Activated CD4-positive, alpha-beta memory T cell treated with anti-CD3 and anti-CD28 coated beads, Interleukin-2, amount 10 ng/mL, durations not matched to agents 7 days and 5 days (primary cell): ENCODE results near the gene ADD3. TPM values are rescaled to one million over a fixed set of nuclear protein-coding genes. Genes with fewer than 3 reads are reported as not detected.
A peak's percentile ranks its signal among the peaks of the same experiment; 100 is the strongest.

ENCODE experiments used
- CTCF ChIA-PET: fragments of 350-600 bp; sonication (Branson Sonifier 250); formaldehyde crosslinking; loops from one replicate; lab custom pipeline; 2021; ENCODE audit warnings: antibody characterized with exemption, inconsistent platforms; lab: Charles Lee
- POLR2A ChIA-PET: fragments of 350-600 bp; sonication (Branson Sonifier 250); formaldehyde crosslinking; loops from one replicate; lab custom pipeline; 2021; ENCODE audit warnings: antibody characterized with exemption; lab: Charles Lee
- DNase-seq: peaks from one replicate; pipeline ENCODE4 v3.0.0-alpha.2; 2020
- H3K27ac Mint-ChIP-seq: one replicate; pipeline ENCODE4 v1.8.0; 2021; ENCODE audit warnings: mild to moderate bottlenecking, mixed read lengths
- H3K27me3 Mint-ChIP-seq: one replicate; pipeline ENCODE4 v1.8.0; 2021; ENCODE audit warnings: mixed read lengths
- H3K36me3 Mint-ChIP-seq: one replicate; pipeline ENCODE4 v1.8.0; 2021; ENCODE audit warnings: low read depth, mixed read lengths
- H3K4me1 Mint-ChIP-seq: one replicate; pipeline ENCODE4 v1.8.0; 2021; ENCODE audit warnings: mixed read lengths
- H3K4me3 Mint-ChIP-seq: one replicate; pipeline ENCODE4 v1.8.0; 2021; ENCODE audit warnings: mild to moderate bottlenecking, mixed read lengths
- H3K9me3 Mint-ChIP-seq: one replicate; pipeline ENCODE4 v1.8.0; 2021; ENCODE audit warnings: mixed read lengths
- total RNA-seq, 2 experiments: library from RNA; stranded (reverse); gene quantifications; one replicate each; pipeline ENCODE4 v1.2.3, GENCODE V29; 2021

ADD3 gene
- total RNA-seq, 2 experiments from 2014 or later, result 400 to 401 TPM

DNA sequence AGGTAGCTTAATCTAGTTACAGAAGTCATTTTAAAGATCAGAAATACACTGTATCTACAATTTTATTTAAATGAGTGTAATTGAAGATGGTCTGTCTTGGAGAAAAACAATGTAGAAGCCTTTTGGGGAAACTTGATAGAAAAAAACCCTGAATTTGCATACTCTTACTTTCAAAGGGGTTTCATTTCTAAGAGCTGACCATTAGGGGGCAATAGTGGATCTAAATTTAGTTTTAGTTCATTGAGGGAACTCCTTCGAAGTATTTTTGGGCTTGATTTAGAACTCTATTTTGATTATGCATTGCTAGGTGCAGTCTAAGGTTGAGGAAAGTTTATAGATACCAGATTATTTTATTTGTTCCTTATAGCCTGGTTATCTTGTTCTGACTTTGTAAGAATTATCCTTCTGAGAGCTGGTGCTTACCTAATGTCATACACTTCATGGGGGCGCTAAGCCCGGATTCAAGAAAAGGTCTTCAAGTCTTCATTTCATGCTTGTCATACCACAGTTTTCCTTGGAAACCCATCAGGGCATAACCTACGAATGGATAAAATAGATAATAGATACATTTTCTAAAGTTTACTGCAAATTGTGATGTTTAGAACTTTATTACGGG, 130.5 kb downstream of the ADD3 start:
- H3K27me3 Mint-ChIP-seq, result peaks cover 2% of the 10 kb centered on the region
- H3K4me1 Mint-ChIP-seq, result peaks cover 48% of the 10 kb centered on the region
- peaks cover 23% of the 10 kb centered on the region for H3K36me3 Mint-ChIP-seq
- ChIA-PET CTCF (interaction anchor here (0.8 to 3.1 kb wide), 38 partner anchors 11 to 254 kb away, joined by 3 to 39 read pairs (median 5); partner anchors contain the start of genes MXI1 and SMNDC1), POLR2A (interaction anchor here (0.6 to 3.1 kb wide), 10 partner anchors 9 to 254 kb away, joined by 3 to 21 read pairs (median 4); partner anchors contain the start of genes MXI1 and SMNDC1)
- no peak overlapping the region for H3K4me3 Mint-ChIP-seq
- no peak for DNase-seq
- H3K9me3 Mint-ChIP-seq, result no peaks in the 10 kb centered on the region
- H3K27ac Mint-ChIP-seq, result no peak overlapping the region

DNA sequence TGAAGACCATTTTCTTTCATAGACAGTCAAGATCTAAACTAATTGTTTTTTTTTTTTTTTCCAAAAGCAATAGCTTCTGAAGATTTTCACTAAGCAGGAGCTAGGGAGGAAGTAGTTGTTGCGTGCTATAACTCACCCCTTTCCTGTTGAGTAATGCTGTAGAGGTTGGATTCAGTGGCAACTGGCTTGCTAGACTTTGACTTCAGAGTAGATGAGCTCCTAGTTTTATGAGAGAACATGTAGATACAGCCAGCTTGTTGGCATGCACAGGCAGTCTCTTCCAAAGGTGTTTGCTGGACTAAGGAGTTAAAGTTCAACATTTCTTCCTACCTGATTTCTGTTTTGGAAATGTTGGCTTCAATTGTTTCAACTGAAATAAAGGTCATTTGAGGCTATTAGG, 133.4 kb downstream of the ADD3 start:
- H3K36me3 Mint-ChIP-seq, result peaks cover 16% of the 10 kb centered on the region
- peaks cover 54% of the 10 kb centered on the region for H3K4me1 Mint-ChIP-seq
- H3K4me3 Mint-ChIP-seq, result no peak overlapping the region
- no peak for DNase-seq
- H3K9me3 Mint-ChIP-seq, result no peaks in the 10 kb centered on the region
- H3K27me3 Mint-ChIP-seq, result peaks cover 17% of the 10 kb centered on the region
- CTCF ChIA-PET, result interaction anchor here (0.7 to 2.9 kb wide), 16 partner anchors 15 to 257 kb away, joined by 3 to 27 read pairs (median 6); no protein-coding TSS in a partner anchor
- H3K27ac Mint-ChIP-seq, result peak overlapping the region; percentile 68
- POLR2A ChIA-PET, result interaction anchor here (0.6 to 4.8 kb wide), 8 partner anchors 16 to 361 kb away, joined by 3 to 36 read pairs (median 3); partner anchors contain the start of gene MXI1

DNA sequence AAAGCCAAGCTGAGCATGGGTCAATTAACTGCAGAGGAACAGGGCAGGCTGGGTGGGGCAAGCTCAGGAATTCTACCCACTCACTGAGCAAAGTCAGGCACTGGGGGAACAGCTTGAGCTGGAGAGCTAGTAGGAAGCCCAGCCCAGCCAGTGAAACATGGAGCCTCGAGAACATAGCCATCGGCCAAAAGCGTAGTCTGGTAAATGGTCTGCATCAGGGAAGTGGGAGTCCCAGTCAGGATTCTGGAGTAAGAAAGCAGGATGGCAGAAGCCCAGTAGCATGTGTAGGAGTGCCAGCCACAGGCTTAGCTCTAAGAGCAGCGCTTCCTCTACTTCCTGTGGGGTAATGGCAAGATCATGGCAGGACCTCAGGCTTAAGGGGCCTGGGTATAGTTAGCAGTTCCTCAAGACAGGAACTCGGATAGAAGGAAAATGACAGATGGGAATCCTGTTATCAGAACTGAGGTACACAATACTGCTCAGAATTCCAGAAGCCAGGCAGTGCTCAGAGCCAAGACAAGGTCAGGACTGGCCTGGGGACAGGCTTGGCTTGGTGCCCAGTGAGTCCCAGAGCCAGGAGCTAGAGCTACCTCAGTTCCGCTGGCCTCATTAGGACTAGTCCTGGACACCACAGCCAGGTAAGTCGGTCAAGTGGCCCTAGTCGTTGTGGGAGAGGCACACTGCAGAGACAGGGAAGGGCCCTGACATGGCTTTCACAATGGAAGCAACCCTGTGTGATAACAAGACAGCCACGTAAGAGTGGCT, 134.3 kb downstream of the ADD3 start:
- H3K27ac Mint-ChIP-seq, result peak overlapping the region; percentile 33

DNA sequence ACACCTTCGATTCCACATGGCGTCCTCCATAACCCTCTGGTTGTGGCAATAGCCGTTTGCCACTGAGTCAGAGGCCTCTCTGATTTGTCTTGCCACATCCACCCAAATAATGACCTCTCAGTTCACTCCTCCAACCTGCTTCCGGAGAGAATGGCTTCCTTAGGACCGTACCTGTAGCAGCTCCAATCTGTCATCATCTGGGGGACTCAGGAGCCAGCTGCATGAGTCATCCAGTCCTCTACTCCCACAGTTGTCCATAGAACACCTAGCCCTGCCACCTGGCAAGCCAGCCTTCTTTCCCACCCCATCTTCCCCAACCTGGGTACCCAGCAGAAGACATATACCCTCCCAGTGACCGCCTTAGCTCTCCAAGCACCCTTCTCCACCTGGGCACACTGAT, 135.2 kb downstream of the ADD3 start:
- Mint-ChIP-seq H3K36me3 (peaks cover 12% of the 10 kb centered on the region), H3K4me1 (peaks cover 44% of the 10 kb centered on the region), H3K27me3 (peaks cover 24% of the 10 kb centered on the region), H3K27ac (no peak overlapping the region), H3K4me3 (no peak overlapping the region), H3K9me3 (no peaks in the 10 kb centered on the region)
- CTCF ChIA-PET, result interaction anchor here (0.7 to 1.5 kb wide), 4 partner anchors 64 to 137 kb away, joined by 3 to 5 read pairs (median 4); partner anchors contain the start of gene MXI1
- POLR2A ChIA-PET, result interaction anchor here (1.3 to 4.8 kb wide), 3 partner anchors 14 to 113 kb away, joined by 4 to 36 read pairs (median 27); partner anchors contain the start of gene MXI1
- DNase-seq, result no peak

More for the DNA sequence above, 134.3 kb downstream of the ADD3 start:
- Mint-ChIP-seq H3K9me3 (no peaks in the 10 kb centered on the region), H3K4me3 (no peak overlapping the region), H3K4me1 (peaks cover 50% of the 10 kb centered on the region), H3K27me3 (peaks cover 17% of the 10 kb centered on the region), H3K36me3 (peaks cover 14% of the 10 kb centered on the region)
- ChIA-PET POLR2A (interaction anchor here (0.9 to 4.8 kb wide), 7 partner anchors 15 to 162 kb away, joined by 3 to 36 read pairs (median 4); partner anchors contain the start of gene MXI1), CTCF (interaction anchor here (0.6 to 2.9 kb wide), 14 partner anchors 15 to 427 kb away, joined by 3 to 27 read pairs (median 6); no protein-coding TSS in a partner anchor)
- DNase-seq, result no peak

DNA sequence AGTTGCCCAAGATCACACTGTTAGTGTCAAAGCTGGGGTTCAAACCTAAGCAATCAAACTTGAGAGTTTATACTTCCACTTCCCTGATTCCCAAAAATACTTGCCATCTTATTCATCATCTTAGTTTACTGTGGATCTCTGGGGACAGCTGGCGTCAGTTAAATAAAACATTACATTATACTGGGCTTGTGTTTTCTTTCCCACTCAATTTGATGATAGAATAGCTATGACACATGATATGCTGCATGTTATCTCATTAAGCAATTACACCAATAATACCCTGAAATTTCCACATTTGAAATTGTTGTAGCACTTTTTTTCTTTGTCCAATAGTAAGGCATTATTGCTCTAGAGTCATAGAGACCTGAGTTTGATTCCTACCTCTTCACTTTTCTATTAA, 136.7 kb downstream of the ADD3 start:
- Mint-ChIP-seq H3K4me1 (peaks cover 41% of the 10 kb centered on the region), H3K27ac (no peak overlapping the region), H3K9me3 (no peaks in the 10 kb centered on the region), H3K27me3 (peaks cover 34% of the 10 kb centered on the region), H3K36me3 (peaks cover 12% of the 10 kb centered on the region), H3K4me3 (no peak overlapping the region)
- no peak for DNase-seq
- POLR2A ChIA-PET, result interaction anchor here (0.8 to 4.8 kb wide), 3 partner anchors 8 to 62 kb away, joined by 3 to 27 read pairs (median 3); partner anchors contain the start of gene MXI1
- CTCF ChIA-PET, result interaction anchor here (0.8 to 2.2 kb wide), 4 partner anchors 65 to 162 kb away, joined by 3 to 6 read pairs (median 3); no protein-coding TSS in a partner anchor

GRCh38 chr10:110147961-110148360, 140.2 kb downstream of the ADD3 start:
- ChIA-PET POLR2A (interaction anchor here (0.7 to 3.3 kb wide), 3 partner anchors 9 to 63 kb away, joined by 4 to 16 read pairs (median 8); no protein-coding TSS in a partner anchor), CTCF (interaction anchor here (1.2 to 1.3 kb wide), 3 partner anchors 8 to 10 kb away, joined by 3 read pairs; no protein-coding TSS in a partner anchor)
- peaks cover 57% of the 10 kb centered on the region for H3K27me3 Mint-ChIP-seq
- peak; percentile 45 for DNase-seq
- H3K36me3 Mint-ChIP-seq, result no peaks in the 10 kb centered on the region
- no peaks in the 10 kb centered on the region for H3K9me3 Mint-ChIP-seq
- H3K27ac Mint-ChIP-seq, result no peak overlapping the region
- H3K4me1 Mint-ChIP-seq, result peaks cover 30% of the 10 kb centered on the region
- H3K4me3 Mint-ChIP-seq, result no peak overlapping the region

DNA sequence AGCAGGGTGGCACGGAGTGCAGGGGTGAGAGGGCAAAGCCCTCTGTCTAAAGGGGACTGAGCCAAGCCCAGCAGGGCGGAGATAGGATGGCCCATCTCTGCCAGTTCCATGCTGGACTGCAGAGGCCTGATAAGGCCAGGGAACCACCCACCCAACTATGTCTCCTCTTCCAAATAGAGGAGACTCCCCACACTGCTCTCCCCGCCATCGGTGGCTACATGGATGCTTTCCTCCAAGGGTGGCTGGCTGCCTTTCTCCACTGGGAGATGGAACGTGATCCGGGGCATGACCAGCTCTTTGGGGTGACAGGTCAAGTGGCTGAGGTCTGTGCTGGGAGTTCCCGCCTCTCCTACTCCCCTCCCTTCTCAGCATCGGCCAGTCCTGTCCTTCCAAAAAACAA, 141.5 kb downstream of the ADD3 start:
- H3K27ac Mint-ChIP-seq, result no peak overlapping the region
- H3K4me1 Mint-ChIP-seq, result peaks cover 37% of the 10 kb centered on the region
- peaks cover 65% of the 10 kb centered on the region for H3K27me3 Mint-ChIP-seq
- no peak overlapping the region for H3K4me3 Mint-ChIP-seq
- DNase-seq, result no peak
- peaks cover 6% of the 10 kb centered on the region for H3K36me3 Mint-ChIP-seq
- CTCF ChIA-PET, result interaction anchor here (1.0 kb wide), 1 partner anchor 12 kb away, joined by 3 read pairs; no protein-coding TSS in a partner anchor
- H3K9me3 Mint-ChIP-seq, result no peaks in the 10 kb centered on the region
- POLR2A ChIA-PET, result interaction anchor here (0.5 to 3.3 kb wide), 4 partner anchors 59 to 246 kb away, joined by 3 to 16 read pairs (median 3); no protein-coding TSS in a partner anchor

- Mint-ChIP-seq H3K9me3 (no peaks in the 10 kb centered on the region), H3K4me1 (peaks cover 41% of the 10 kb centered on the region), H3K4me3 (no peak overlapping the region), H3K27me3 (peaks cover 60% of the 10 kb centered on the region), H3K36me3 (peaks cover 6% of the 10 kb centered on the region), H3K27ac (no peak overlapping the region)
- POLR2A ChIA-PET, result interaction anchor here (1.2 kb wide), 1 partner anchor 247 kb away, joined by 3 read pairs; no protein-coding TSS in a partner anchor
- CTCF ChIA-PET, result no interaction called here
- DNase-seq, result no peak
Measured at GRCh38 chr10:110150046-110150445, 142.3 kb downstream of the ADD3 start.

DNA sequence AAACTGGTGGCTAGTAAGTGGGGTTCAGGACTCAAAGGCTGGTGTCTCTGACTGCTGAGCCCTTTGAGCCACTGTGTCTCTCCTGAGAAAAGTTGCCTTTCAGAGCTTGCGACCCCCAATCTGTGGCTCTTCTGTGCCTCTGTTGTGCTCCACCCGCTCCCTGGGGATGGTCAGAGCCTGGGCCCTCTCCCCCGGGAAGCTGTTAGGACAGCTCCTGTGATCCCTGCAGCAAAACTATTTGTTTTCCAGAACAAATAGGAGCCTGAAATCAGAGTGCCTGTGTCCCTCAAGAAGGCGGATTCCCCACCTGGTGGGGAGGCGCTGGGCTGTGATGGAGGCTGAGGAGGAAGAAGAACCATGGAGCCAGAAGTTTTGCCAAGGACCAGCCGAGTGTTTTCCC, 143.2 kb downstream of the ADD3 start:
- peaks cover 49% of the 10 kb centered on the region for H3K4me1 Mint-ChIP-seq
- ChIA-PET CTCF (no interaction called here), POLR2A (interaction anchor here (0.8 to 0.9 kb wide), 2 partner anchors 11 to 59 kb away, joined by 3 read pairs; no protein-coding TSS in a partner anchor)

GRCh38 chr10:110151467-110151866, 143.7 kb downstream of the ADD3 start:
- Mint-ChIP-seq H3K9me3 (no peaks in the 10 kb centered on the region), H3K4me1 (peaks cover 53% of the 10 kb centered on the region), H3K36me3 (peaks cover 12% of the 10 kb centered on the region), H3K4me3 (no peak overlapping the region), H3K27me3 (peaks cover 58% of the 10 kb centered on the region), H3K27ac (no peak overlapping the region)
- CTCF ChIA-PET, result interaction anchor here (1.3 kb wide), 1 partner anchor 56 kb away, joined by 5 read pairs; the partner anchor contains the start of gene MXI1
- POLR2A ChIA-PET, result interaction anchor here (0.8 to 1.4 kb wide), 3 partner anchors 11 to 60 kb away, joined by 3 to 5 read pairs (median 3); no protein-coding TSS in a partner anchor
- DNase-seq, result no peak

More for the DNA sequence above, 143.2 kb downstream of the ADD3 start:
- no peaks in the 10 kb centered on the region for H3K9me3 Mint-ChIP-seq
- H3K4me3 Mint-ChIP-seq, result no peak overlapping the region
- no peak for DNase-seq
- H3K36me3 Mint-ChIP-seq, result peaks cover 12% of the 10 kb centered on the region
- peaks cover 58% of the 10 kb centered on the region for H3K27me3 Mint-ChIP-seq
- H3K27ac Mint-ChIP-seq, result no peak overlapping the region

DNA sequence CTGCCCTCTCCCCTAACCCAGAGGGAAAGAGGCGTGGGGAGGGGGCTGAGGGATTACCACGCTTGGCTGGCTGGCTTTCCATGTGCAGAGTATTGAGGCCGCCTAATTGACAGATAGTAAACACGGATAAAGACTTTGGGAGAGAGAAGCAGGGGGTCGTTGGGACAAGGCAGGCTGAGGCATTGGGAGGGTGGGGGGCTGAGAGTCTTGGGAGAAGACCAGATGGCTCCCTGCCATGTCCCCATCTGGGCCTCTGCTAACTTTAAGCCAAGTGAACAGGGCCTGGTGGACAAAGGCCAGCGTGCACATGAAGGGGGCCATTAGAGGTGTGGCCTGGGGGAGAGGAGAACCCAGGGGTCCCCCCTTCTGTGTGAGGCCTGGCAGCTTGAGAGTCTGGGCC, 144.2 kb downstream of the ADD3 start:
- Mint-ChIP-seq H3K27ac (no peak overlapping the region), H3K36me3 (peaks cover 12% of the 10 kb centered on the region), H3K9me3 (no peaks in the 10 kb centered on the region), H3K27me3 (peaks cover 58% of the 10 kb centered on the region), H3K4me3 (no peak overlapping the region), H3K4me1 (peaks cover 58% of the 10 kb centered on the region)
- no peak for DNase-seq
- POLR2A ChIA-PET, result interaction anchor here (1.4 kb wide), 1 partner anchor 60 kb away, joined by 5 read pairs; no protein-coding TSS in a partner anchor
- CTCF ChIA-PET, result interaction anchor here (1.3 kb wide), 1 partner anchor 56 kb away, joined by 5 read pairs; the partner anchor contains the start of gene MXI1

DNA sequence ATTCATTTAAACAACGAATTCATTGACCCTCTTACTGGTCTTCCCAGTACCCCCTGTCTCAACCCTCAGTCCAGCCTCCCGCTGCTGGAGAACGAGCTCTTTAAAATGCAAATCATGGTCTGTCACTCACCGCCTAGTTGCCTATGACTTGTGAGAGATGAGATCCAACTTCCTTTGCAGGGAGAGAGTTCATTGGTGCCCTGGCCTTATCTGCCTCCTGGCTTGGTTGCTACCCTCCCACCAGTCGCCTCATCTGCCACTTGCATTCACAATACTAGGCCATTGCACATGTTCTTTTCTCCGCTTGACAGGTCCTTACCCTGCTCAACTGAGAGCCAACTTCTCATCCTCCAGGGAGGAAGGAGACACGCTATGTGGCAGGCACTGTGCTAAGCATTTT, 145.6 kb downstream of the ADD3 start:
- Mint-ChIP-seq H3K4me3 (no peak overlapping the region), H3K27ac (no peak overlapping the region), H3K27me3 (peaks cover 58% of the 10 kb centered on the region), H3K36me3 (peaks cover 12% of the 10 kb centered on the region), H3K4me1 (peaks cover 66% of the 10 kb centered on the region), H3K9me3 (no peaks in the 10 kb centered on the region)
- POLR2A ChIA-PET, result interaction anchor here (1.0 to 1.2 kb wide), 3 partner anchors 9 to 55 kb away, joined by 3 read pairs; partner anchors contain the start of gene MXI1
- CTCF ChIA-PET, result interaction anchor here (0.8 kb wide), 1 partner anchor 56 kb away, joined by 3 read pairs; no protein-coding TSS in a partner anchor
- DNase-seq, result no peak
